Esophagus muscularis mucosa (tissue), 4 donors: ENCODE measurements around the gene NPAS3.

Source experiments
- CTCF ChIP-seq, 3 experiments: fragments of 200-600 bp in 2 of 3; fragments of 450-650 bp in 1 of 3; sonication (generic) in 2 of 3; IDR thresholded peaks; one replicate each; pipeline ENCODE4 v1.5.1; 2017 to 2019; ENCODE audit warnings: antibody characterized with exemption in 3 of 3, mild to moderate bottlenecking in 2 of 3, moderate library complexity in 1 of 3
- EP300 ChIP-seq: sonication (generic); formaldehyde crosslinking; IDR thresholded peaks from one replicate; pipeline ENCODE4 v1.6.1; 2017; ENCODE audit warnings: antibody characterized with exemption
- POLR2A ChIP-seq: fragments of 450-650 bp; IDR thresholded peaks from one replicate; pipeline ENCODE4 v1.6.1; 2017; ENCODE audit warnings: antibody characterized with exemption, moderate library complexity, mild to moderate bottlenecking, low read depth

DNA sequence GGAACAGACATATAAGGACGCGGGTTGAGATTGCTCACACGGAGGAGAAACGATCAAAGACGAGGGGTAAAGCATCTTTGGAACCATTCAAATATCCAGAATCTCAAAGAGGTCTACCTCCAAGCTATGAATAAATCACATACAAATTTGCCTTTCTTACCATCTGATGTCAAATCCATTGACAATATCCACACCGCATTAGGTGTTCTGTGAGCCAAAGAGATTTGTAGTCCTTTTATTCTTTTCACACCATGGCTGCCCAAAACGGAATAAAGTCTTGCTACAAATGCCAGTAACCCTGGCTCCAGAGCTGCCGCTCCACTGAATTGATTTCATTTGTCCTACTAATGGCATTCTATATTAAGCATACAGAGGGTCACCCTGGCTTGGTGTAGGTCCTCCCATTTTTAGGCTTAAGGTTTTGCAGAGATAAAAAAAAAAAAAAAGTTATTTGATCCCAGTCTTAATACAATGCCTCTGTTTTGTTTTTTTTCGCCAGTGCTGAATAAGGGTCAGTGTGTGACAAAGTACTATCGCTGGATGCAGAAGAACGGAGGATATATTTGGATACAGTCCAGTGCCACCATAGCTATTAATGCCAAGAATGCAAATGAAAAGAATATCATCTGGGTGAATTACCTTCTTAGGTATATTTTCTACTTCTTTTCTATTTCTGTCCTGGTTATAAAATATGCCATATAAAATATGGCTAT, 854.9 kb downstream of the NPAS3 start:
- no peak for TF ChIP-seq CTCF (IDR thresholded peaks at IDR 0.05)
- no peak for TF ChIP-seq POLR2A
- no peak for TF ChIP-seq EP300
